T47D (cell line): ENCODE data around the gene TOMM6.
A peak's percentile ranks its signal among the peaks of the same experiment; 100 is the strongest.
"Not testable (repeated sequence)": the region's sequence is repeated elsewhere in the genome, so short reads cannot be mapped to it uniquely, and the experiment has no call there.

Experiments
- DNase-seq, 2 experiments: peaks; one replicate each; pipeline versions ENCODE4 v3.0.0 to v3.0.0-alpha.2; 2011 to 2012; ENCODE audit warnings: low read depth in 1 of 2, low spot score in 1 of 2
- JUND ChIP-seq: IDR thresholded peaks from 2 replicates; pipeline ENCODE4 v1.6.1; 2012; ENCODE audit warnings: low read depth
- in situ Hi-C: cut with HindIII; loops from 2 replicates; pipeline ENCODE4 v1.10.0; 2016; ENCODE audit warnings: low sequenced_read_pairs, low pct_unique_long_range_greater_than_20kb

The TOMM6 gene

GRCh38 chr6:41755895-41756294 is 31.6 kb upstream of the TOMM6 start:
- in situ Hi-C loops: no loop called here
- DNase-seq: no peak
- TF ChIP-seq JUND: no peak

GRCh38 chr6:41756354-41756753 is 31.1 kb upstream of the TOMM6 start:
- in situ Hi-C loops: no loop called here
- TF ChIP-seq JUND: no peak
- no peak for DNase-seq

GRCh38 chr6:41757271-41757670 is 30.2 kb upstream of the TOMM6 start:
- in situ Hi-C loops: no loop called here
- no peak for DNase-seq
- TF ChIP-seq JUND: no peak

GRCh38 chr6:41757931-41758640 is 29.4 kb upstream of the TOMM6 start:
- no peak for TF ChIP-seq JUND
- in situ Hi-C loops: no loop called here
- DNase-seq: no peak

- in situ Hi-C loops: no loop called here
- no peak for DNase-seq
- no peak for TF ChIP-seq JUND
Observed at GRCh38 chr6:41758641-41759035, 28.9 kb upstream of the TOMM6 start.

GRCh38 chr6:41759106-41759904 is 28.2 kb upstream of the TOMM6 start:
- no peak for TF ChIP-seq JUND
- in situ Hi-C loops: no loop called here
- DNase-seq: no peak

GRCh38 chr6:41759905-41760579 is 27.5 kb upstream of the TOMM6 start:
- DNase-seq: no peak
- in situ Hi-C loops: no loop called here
- no peak for TF ChIP-seq JUND

- in situ Hi-C loops: no loop called here
- DNase-seq: no peak
- no peak for TF ChIP-seq JUND
Observed at GRCh38 chr6:41763470-41763869, 24.0 kb upstream of the TOMM6 start.

GRCh38 chr6:41766043-41766664 is 21.3 kb upstream of the TOMM6 start:
- in situ Hi-C loops, DNase-seq: not testable (repeated sequence)

GRCh38 chr6:41767112-41767833 is 20.2 kb upstream of the TOMM6 start:
- 0 out of 2 replicates have a peak, but pooled peaks have one; percentile 57 for TF ChIP-seq JUND
- in situ Hi-C loops: no loop called here
- peak; percentile 54 to 67 for DNase-seq

GRCh38 chr6:41768545-41769308 is 18.8 kb upstream of the TOMM6 start:
- no peak for TF ChIP-seq JUND
- in situ Hi-C loops: no loop called here
- DNase-seq: no peak
